AG08395 (cell line): ENCODE data around the gene IQCB1.
A peak's percentile ranks its signal among the peaks of the same experiment; 100 is the strongest.
"Not testable (repeated sequence)": the region's sequence is repeated elsewhere in the genome, so short reads cannot be mapped to it uniquely, and the experiment has no call there.

Experiments used
- DNase-seq: peaks from one replicate; pipeline ENCODE4 v3.0.0; 2012; ENCODE audit warnings: mixed read lengths, low spot score

IQCB1 gene

GRCh38 chr3:121834671-121835464 is at the start of gene IQCB1, which contains the start of gene EAF2:
TSS of gene IQCB1 (minus strand) at chr3:121835060. CDS start at chr3:121828960, 6,100 bp downstream.
TSS of gene EAF2 (plus strand) at chr3:121835209. CDS start at chr3:121835286, 77 bp downstream.
- DNase-seq = peak; percentile 99

- DNase-seq = peak; percentile 7
Measured at GRCh38 chr3:121883507-121883906, 48.6 kb upstream of the IQCB1 start.

- no peak for DNase-seq
Measured at GRCh38 chr3:121878411-121878810, 43.6 kb upstream of the IQCB1 start.

- DNase-seq = no peak
Measured at GRCh38 chr3:121871430-121871829, 36.6 kb upstream of the IQCB1 start.

GRCh38 chr3:121870717-121871116 is 35.9 kb upstream of the IQCB1 start:
- DNase-seq = no peak

GRCh38 chr3:121869736-121870135 is 34.9 kb upstream of the IQCB1 start:
- no peak for DNase-seq

GRCh38 chr3:121863801-121864200 is 28.9 kb upstream of the IQCB1 start:
- DNase-seq = no peak

- DNase-seq = not testable (repeated sequence)
Measured at GRCh38 chr3:121863247-121863646, 28.4 kb upstream of the IQCB1 start.

GRCh38 chr3:121857778-121858177 is 22.9 kb upstream of the IQCB1 start:
- DNase-seq = not testable (repeated sequence)

- DNase-seq = no peak
Measured at GRCh38 chr3:121855555-121855954, 20.7 kb upstream of the IQCB1 start.

- no peak for DNase-seq
Measured at GRCh38 chr3:121852256-121852655, 17.4 kb upstream of the IQCB1 start.

GRCh38 chr3:121844892-121845291 is 10.0 kb upstream of the IQCB1 start:
- no peak for DNase-seq

- no peak for DNase-seq
Measured at GRCh38 chr3:121839962-121840361, 5.1 kb upstream of the IQCB1 start.

- DNase-seq = no peak
Measured at GRCh38 chr3:121836481-121836880, 1.6 kb upstream of the IQCB1 start.

GRCh38 chr3:121836064-121836463 is 1.2 kb upstream of the IQCB1 start:
- no peak for DNase-seq

- DNase-seq = no peak
Measured at GRCh38 chr3:121835465-121835801, 573 bp upstream of the IQCB1 start.

- DNase-seq = peak; percentile 18
Measured at GRCh38 chr3:121834157-121834670, 646 bp downstream of the IQCB1 start.

- DNase-seq = no peak
Measured at GRCh38 chr3:121822973-121823372, 11.9 kb downstream of the IQCB1 start.

GRCh38 chr3:121821421-121822199 is 13.2 kb downstream of the IQCB1 start:
- DNase-seq = peak; percentile 1

- DNase-seq = no peak
Measured at GRCh38 chr3:121819236-121819635, 15.6 kb downstream of the IQCB1 start.

- DNase-seq = no peak
Measured at GRCh38 chr3:121818578-121818977, 16.3 kb downstream of the IQCB1 start.

GRCh38 chr3:121817753-121818152 is 17.1 kb downstream of the IQCB1 start:
- no peak for DNase-seq

GRCh38 chr3:121809249-121809648 is 25.6 kb downstream of the IQCB1 start:
- no peak for DNase-seq
